GM18498 (cell line): Measurements from ENCODE around the gene ST6GAL1.
"Not testable (repeated sequence)": the region's sequence is repeated elsewhere in the genome, so short reads cannot be mapped to it uniquely, and the experiment has no call there.

Experiments
- ATAC-seq: cut with Tn5 transposase; IDR thresholded peaks from one replicate; pipeline ENCODE4 v1.9.1; 2021; ENCODE audit warnings: mild to moderate bottlenecking, moderate library complexity; ENCODE audit not compliant: unreplicated experiment

Gene ST6GAL1

DNA sequence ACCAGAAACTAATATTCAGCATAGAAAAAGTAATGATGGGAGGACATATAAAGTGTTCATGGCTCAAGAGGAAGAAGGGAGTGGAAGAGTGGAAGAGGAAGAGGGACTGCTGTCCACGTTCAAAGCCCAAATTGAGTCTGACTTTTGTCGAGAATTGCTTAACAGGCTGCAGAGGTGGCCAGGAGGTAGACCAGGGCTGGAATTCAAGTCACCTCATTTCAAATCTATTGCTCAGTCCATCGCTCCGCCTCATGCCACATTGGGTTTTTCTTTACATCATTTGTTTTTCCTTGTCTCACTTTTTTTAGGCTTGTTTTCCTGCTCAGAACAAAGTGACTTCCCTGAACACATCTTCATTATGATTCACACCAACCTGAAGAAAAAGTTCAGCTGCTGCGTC lies 112.0 kb downstream of the ST6GAL1 start:
- no peak for ATAC-seq

DNA sequence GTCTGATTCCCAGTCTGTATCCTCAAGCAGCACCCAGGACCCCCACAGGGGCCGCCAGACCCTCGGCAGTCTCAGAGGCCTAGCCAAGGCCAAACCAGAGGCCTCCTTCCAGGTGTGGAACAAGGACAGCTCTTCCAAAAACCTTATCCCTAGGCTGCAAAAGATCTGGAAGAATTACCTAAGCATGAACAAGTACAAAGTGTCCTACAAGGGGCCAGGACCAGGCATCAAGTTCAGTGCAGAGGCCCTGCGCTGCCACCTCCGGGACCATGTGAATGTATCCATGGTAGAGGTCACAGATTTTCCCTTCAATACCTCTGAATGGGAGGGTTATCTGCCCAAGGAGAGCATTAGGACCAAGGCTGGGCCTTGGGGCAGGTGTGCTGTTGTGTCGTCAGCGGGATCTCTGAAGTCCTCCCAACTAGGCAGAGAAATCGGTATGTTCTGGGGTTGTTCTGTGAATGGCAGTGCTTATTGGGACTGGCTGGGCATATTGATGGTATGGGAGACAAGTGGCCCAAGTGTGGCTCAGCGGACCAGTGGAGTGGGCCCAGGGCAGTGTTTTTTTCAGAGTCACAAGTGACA lies 112.6 kb downstream of the ST6GAL1 start:
- no peak for ATAC-seq

DNA sequence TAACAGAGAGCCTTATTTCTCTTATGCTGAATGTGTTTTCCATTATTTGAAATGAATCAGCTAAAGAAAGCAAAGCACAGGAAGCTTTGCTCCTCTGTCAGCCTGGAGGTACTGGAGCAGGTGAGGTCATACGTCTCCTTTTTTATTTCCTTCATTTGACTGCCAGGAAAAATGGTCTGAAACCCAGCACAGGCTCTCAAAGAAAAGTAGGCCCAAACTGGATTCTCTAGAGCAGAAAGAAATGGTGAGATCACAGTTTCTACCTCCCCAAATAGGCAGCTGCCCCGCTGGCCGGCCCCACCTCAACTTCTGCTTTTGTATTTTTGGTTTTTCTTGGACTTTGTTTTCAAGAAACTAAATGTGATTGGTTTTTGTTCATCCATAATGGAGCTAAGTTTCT lies 113.9 kb downstream of the ST6GAL1 start:
- ATAC-seq = peak; percentile 71

DNA sequence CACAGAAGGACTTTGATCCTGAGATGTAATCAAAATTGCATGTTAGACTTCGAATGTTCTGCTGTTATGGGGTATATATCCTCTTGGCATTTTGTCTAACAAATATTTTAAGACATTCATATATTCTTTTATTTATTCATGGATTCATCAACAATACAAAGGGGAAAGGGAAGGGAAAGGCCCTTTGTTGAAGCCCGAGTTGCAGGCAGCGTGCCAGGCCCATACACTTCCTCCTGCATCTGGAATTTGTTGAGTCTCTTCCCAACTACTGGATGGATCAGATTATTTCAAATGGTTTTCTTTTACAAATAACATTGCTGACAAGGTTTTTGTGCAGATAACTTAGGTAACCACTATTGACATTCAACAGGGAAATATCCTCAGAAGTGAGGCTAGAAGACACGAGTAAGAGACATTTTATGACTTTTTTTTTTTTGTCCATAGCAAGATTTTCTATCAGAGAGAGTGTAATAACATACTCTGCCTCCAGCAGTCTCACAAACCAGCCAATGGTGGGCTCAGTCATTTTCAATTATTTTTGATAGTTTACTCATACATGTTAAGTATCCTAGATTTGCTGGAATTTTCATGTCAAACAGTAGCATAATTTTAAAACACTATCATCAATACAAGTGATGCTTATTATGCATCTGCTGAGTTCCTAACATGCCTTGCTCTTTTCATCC lies 114.7 kb downstream of the ST6GAL1 start:
- no peak for ATAC-seq

DNA sequence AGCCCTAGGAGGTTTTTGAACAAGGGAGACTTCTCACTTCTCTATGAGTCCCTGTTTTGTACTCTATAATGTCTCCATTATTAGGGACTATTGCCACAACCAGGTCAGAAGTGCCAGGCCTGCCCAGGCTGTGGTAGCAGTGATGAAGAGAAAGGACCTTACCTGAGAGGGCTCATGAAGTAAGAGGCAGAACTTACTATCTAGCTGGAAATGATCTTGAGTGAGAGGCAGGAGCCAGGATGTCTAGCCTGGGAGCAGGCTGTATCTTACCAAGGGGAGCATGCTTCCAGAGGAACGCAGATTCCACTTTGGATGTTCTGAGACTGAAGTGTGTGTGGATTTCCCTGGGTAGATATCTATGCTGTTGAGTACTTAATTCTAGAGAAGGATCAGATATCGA lies 115.7 kb downstream of the ST6GAL1 start:
- ATAC-seq = no peak

DNA sequence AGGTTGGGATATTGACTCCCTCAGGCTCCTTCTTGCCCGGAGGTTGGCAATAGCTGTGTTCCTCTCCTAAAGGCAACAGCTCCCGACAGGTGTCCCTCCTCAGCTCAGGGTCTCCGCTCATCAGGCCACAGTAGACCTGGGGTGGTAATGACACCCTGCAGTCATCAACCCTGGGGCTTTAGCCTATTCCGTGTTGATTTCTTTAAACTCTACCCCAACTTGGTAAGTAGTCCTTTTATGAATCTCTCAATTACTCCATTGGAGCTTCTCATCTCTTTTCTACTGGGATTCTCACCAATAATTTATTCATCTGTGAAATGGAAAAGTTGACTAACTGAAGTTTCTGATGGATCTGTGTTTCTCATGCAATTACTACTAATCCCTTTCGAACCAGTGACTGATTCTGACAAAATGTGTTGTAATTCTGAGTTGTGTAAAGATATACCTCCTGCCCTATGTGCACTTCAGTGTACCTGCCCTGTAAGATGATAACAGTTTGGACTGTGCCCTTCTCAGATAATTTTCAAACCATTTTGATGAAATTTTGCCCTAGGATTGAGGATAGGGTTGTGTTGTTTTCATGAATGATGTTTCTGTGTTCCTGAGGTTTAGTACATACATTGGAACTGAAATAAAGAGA lies 119.3 kb downstream of the ST6GAL1 start:
- no peak for ATAC-seq

DNA sequence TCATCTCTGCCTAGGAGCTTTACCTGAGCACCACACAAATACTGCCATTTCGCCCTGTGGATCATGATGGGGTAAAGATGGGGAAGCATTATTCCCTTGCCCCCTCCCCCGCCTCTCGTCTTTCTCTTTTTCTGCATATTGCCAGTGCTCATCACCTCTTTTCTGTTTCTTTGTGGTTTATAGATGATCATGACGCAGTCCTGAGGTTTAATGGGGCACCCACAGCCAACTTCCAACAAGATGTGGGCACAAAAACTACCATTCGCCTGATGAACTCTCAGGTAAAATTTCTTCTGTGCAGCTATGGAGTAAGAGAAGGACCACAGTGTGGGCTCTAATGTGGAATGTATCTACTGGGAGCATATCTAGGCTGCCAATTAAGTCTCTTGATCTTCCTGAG lies 120.7 kb downstream of the ST6GAL1 start:
- no peak for ATAC-seq

DNA sequence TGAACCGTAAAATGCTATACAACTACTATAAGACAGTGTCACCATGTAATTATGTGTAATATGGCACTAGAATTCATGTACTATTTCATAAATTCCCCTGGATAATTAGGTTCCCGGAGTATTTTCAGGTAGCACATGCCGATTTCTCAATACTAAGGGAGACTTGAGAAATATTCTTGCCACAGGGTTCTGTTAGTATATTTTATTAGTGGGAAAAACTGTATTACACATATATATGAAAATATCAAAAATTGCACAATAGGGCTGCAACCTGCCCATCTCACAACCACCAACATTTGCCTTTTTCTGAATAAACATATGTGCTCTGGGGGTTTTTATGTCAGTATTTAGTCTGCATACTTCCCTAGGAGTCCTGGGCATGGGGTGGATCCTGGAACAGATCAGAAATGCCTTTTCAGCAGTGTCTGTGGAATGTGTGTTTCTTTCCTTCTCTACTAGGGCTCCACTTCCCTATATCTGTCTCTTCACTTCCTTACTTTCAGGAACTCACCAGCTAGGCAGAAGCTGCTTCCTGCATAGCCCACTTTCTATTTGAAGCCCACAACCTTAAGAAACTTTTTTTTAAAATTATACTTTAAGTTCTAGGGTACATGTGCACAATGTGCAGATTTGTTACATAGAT lies 121.5 kb downstream of the ST6GAL1 start:
- ATAC-seq = no peak

DNA sequence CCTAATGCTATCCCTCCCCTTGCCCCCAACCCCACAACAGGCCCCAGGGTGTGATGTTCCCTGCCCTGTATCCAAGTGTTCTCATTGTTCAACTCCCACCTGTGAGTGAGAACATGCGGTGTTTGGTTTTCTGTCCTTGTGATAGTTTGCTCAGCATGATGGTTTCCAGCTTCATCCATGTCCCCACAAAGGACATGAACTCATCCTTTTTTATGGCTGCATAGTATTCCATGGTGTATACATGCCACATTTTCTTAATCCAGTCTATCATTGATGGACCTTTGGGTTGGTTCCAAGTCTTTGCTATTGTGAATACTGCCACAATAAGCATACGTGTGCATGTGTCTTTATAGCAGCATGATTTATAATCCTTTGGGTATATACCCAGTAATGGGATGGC lies 122.1 kb downstream of the ST6GAL1 start:
- ATAC-seq = not testable (repeated sequence)

DNA sequence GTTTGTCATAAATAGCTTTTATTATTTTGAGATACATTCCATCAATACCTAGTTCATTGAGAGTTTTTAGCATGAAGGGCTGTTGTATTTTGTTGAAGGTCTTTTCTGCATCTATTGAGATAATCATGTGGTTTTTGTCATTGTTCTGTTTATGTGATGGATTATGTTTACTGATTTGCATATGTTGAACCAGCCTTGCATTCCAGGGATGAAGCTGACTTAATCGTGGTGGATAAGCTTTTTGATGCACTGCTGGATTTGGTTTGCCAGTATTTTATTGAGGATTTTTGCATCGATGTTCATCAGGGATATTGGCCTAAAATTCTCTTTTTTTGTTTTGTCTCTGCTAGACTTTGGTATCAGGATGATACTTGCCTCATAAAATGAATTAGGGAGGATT lies 124.1 kb downstream of the ST6GAL1 start:
- not testable (repeated sequence) for ATAC-seq

DNA sequence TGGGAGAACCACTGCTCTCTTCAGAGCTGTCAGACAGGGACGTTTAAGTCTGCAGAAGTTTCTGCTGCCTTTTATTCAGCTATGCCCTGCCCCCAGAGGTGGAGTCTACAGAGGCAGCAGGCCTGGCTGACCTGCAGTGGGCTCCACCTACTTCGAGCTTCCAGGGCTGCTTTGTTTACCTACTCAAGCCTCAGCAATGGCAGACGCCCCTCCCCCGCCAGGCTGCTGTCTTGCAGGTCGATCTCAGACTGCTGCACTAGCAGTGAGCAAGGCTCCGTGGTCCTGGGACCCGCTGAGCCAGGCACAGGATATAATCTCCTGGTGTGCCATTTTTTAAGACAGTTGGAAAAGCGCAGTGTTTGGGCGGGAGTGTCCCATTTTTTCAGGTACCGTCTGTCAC lies 127.5 kb downstream of the ST6GAL1 start:
- not testable (repeated sequence) for ATAC-seq

DNA sequence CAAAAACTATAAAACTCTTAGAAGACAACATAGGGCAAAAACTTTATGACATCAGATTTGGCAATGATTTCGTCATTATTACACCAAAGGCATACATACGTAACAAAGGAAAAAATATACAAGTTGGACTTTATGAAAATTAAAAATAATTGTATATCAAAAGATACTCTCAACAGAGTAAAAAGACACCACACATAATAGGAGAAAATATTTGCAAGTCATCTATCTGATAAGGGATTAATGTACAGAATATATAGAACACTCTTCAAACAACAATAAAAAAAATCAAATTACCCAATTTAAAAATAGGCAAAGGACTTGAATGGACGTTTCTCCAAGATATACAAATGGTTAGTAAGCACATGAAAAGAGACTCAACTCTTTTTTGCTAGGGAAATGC lies 131.4 kb downstream of the ST6GAL1 start:
- ATAC-seq = no peak

DNA sequence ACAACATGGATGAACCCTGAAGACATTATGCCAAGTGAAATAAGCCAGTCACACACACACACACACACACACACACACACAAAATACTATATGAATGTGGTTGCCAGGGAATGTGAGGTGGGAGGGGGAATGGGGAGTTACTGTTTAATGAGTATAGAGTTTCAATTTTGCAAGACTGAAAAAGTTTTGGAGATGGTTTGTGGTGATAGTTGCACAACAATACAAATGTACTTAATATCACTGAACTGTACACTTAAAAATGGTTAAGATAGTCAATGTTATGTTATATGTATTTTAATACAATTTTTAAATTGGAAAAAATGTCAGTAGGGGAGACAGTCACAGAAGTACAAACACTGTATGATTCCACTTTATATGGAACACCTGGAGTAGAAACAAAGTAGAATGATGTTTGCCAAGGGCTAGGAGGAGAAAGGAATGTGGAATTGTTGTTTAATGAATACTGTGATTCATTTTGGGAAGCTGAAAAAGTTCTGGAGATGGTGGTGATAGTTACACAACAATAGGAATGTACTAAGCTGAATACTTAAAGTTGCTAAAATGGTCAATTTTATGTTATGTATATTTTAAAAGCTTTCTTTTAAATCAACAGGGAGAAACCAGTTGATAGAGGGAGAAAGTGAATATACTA lies 132.3 kb downstream of the ST6GAL1 start:
- ATAC-seq = no peak

DNA sequence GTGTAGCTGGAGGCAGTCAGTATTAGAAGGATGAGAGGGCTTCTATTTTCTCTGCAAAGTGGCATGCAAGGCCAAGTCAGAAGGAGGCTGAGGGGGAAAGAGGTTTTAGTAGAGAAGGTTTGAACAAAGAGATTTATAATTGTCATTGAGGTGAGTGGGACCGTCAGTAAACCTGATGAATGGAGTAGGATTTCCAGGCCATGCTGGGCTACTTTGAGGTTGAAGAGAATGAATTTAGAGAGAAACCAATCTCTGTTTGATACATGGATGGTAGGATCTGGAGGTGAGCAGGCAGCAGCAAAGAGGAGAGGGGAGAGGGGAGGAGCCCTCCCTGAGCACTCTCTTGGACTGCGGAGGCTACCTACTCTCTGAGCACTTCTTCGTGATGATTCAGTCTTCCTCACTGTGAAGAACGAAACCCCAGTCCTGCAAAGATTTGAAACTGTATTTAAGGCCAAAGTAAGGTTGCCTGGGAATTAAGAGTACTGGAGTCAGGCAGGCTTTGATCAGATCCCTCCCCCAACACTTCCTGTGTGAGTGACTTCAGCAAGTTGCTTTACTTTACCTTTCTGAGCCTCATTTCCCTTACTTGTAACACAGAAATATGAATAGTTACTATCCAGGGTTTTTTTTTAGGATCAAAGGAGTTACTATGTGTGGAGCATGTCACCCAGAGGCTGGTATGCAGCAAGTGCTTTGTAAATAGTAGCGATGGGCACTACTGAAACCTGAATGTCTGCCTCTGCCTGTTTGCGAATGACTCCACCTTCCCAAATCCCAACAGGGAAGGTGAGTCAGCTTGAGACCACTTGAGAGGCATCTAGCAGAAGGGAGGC lies 133.2 kb downstream of the ST6GAL1 start:
- no peak for ATAC-seq

DNA sequence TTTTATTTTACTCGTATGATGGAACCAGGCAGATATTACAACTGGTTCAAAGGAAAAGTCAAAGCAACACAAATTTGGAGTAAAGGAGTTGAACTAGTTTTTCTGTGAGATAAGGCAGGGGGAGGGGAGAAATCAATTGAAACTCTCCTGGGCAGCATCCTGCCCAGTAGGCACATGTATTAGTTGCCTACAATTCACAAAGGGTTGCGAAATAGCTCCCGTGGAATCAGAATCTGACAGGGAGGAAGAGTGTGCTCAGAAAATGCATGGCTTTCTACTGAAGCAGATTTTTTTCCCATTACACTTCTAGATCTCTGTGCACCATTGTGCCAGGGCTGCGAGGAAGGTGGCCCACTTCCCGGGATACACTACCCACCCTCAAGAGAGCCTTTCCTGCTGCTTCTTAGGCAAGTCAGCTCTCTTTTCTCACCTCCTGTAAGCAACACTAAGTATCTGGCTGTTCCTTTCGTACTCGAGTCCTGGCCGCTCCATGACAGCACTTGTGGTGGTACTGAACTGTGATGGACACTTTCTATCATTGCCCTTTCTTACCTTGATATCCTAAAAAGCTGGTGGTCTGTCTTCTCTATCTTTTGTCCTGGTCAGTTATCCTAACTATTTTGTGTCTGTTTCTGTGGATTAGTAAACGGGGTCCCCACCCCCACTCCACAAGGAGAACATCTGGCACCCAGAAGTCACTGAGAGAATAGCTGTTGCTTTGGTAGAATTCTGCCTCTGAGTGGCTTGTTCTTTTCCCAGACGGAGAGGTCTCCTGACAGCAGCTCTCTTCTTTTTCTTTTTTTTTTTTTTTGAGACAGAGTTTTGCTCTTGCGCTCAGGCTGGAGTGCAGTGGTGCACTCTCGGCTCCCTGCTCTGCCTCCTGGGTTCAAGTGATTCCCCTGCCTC lies 134.1 kb downstream of the ST6GAL1 start:
- ATAC-seq = peak; percentile 18

DNA sequence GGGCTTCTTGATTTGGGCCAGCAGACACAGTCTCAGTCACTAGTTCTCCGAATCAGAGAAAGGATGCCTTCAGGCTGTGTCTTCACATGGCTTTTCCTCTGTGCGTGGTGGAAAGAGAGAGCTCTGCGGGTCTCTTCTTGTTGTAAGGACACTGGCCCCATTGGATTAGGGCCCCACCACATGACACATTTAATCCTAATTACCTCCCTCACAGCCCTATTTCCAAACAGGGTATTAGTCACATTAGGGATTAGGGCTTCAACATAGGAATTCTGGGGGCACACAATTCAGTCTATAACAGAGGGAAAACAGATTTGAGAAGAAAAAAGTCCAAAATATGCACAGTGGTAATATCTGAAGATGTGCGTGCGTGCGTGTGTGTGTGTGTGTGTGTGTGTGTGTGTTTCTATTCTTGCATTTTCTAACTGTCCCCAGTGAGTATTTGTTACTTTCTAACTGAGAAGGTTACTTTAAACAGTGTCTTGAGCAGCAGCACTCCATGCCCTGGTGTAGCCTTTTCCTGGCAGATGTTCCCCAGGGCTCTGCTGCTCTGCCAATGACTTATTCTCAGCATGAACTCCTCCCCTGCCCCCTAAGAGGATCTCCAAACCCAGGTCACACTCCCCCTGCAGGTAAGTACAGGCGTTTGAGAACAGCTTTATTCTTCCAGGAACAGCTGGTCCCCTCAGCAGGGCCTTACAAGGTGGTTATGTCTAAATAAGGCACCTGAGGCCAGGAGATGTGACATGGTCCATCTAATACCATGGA lies 136.1 kb downstream of the ST6GAL1 start:
- ATAC-seq = peak; percentile 39

DNA sequence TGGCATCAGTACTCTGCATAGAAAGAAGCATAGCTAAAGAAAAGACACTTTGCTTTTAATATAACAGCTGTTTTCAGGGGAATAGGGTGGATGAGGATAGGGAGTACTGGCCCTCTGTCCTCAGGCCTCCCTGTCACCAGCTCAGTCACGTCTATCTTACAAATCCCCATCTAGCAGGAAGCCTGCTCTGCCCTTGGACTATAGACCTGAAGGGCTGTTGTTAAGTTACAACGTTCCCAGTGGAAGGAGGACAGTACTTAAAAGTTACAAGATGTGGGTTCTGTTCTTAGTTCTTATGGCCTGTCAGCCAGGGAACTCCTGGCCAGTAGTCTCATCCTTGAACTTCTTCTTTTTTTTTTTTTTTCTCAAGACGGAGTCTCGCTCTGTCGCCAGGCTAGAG lies 138.5 kb downstream of the ST6GAL1 start:
- no peak for ATAC-seq

DNA sequence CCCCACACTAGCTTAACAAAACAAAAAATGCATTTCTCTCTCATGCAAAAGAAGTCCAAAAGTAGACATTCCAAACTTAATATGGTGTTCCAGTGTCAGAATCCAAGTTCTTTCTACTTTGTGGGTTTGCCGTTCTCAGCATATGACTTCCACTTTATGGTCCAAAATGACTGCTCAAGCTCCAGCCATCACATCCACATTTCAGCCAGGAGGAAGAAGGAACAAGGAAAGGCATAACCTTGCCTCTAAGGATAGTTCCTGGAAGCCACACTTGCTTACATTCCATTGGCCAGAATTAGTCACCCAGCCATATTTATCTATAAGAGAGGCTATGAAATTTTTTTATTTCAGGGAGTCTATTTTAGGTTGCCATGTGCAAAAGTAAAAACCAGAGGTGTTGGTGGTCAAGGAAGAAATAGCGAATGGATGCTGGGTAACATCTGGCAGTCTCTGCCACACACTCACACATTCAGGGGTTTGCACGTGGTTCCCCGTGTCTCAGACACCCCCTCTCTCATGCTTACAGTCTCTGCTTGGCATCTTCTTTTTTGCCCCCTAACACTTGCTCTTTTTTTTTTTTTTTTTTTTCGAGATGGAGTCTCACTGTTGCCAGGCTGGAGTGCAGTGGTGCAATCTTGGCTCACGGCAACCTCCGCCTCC lies 139.7 kb downstream of the ST6GAL1 start:
- no peak for ATAC-seq
